ENCODE measurements around the gene RELN. TPM values are rescaled to one million over a fixed set of nuclear protein-coding genes. Genes with fewer than 3 reads are reported as not detected.

RELN gene
- total RNA-seq, 1 experiment from 2014 or later: 0.10 TPM

- Histone ChIP-seq H3K9me3 (ENCODE audit: control insufficient read depth, insufficient read depth, low read depth, low read length) (no peaks in the 10 kb centered on the region), H3K4me1 (ENCODE audit: control insufficient read depth, insufficient read depth, low read length) (no peaks in the 10 kb centered on the region), H3K36me3 (ENCODE audit: control insufficient read depth, insufficient read depth, low read length) (no peaks in the 10 kb centered on the region), H3K4me3 (ENCODE audit: low read depth in 2 of 2, low read length in 2 of 2) (no peak overlapping the region), H3K27me3 (ENCODE audit: control insufficient read depth, insufficient read depth, low read length) (no peaks in the 10 kb centered on the region; the same call in 1 of the 2 replicates), H3K27ac (ENCODE audit: low read length) (no peak overlapping the region)
- BruUV-seq (replicated peaks): no TSS peak
- DNase-seq (ENCODE audit: low read depth, low spot score) (no peak), ATAC-seq (no peak)
- ChIA-PET POLR2A (no interaction called here), CTCF (no interaction called here)
- in situ Hi-C loops (cut with HindIII; ENCODE audit: low pct_unique_long_range_greater_than_20kb, low sequenced_read_pairs) (no loop called here), intact Hi-C loops (cut with micrococcal nuclease; ENCODE audit: unreplicated experiment) (no loop called here)
- TF ChIP-seq REST (IDR thresholded peaks at IDR 0.05; ENCODE audit: insufficient read depth in 1 of 2, low read depth in 2 of 2, low read length in 1 of 2): no peak
- no peak for TF ChIP-seq POLR2AphosphoS5 (IDR thresholded peaks at IDR 0.05; ENCODE audit: low read depth, low read length)
These were observed 25.2 kb downstream of the RELN start for GRCh38 chr7:103964269-103964668.

GRCh38 chr7:103962070-103962469, 27.4 kb downstream of the RELN start:
- POLR2A ChIA-PET: no interaction called here
- intact Hi-C loops (cut with micrococcal nuclease; ENCODE audit: unreplicated experiment) (no loop called here), in situ Hi-C loops (cut with HindIII; ENCODE audit: low pct_unique_long_range_greater_than_20kb, low sequenced_read_pairs) (no loop called here)
- no peak overlapping the region for H3K27ac ChIP-seq (ENCODE audit: low read length)
- DNase-seq (ENCODE audit: low read depth, low spot score): no peak
- H3K27me3 ChIP-seq (ENCODE audit: control insufficient read depth, insufficient read depth, low read length): no peaks in the 10 kb centered on the region; the same call in 1 of the 2 replicates
- BruUV-seq (replicated peaks): no TSS peak
- ATAC-seq: no peak
- H3K9me3 ChIP-seq (ENCODE audit: control insufficient read depth, insufficient read depth, low read depth, low read length): no peaks in the 10 kb centered on the region
- TF ChIP-seq CTCF (IDR thresholded peaks at IDR 0.05): no peak
- TF ChIP-seq TCF7L2 (IDR thresholded peaks at IDR 0.05; ENCODE audit: low read depth, low read length): no peak
- no peak for TF ChIP-seq POLR2AphosphoS5 (IDR thresholded peaks at IDR 0.05; ENCODE audit: low read depth, low read length)
- no peak for TF ChIP-seq SIN3A (IDR thresholded peaks at IDR 0.05; ENCODE audit: borderline replicate concordance, insufficient read depth, low read depth, low read length)
- TF ChIP-seq REST (IDR thresholded peaks at IDR 0.05; ENCODE audit: insufficient read depth in 1 of 2, low read depth in 2 of 2, low read length in 1 of 2): no peak
- CTCF ChIA-PET: no interaction called here
- no peaks in the 10 kb centered on the region for H3K36me3 ChIP-seq (ENCODE audit: control insufficient read depth, insufficient read depth, low read length)
- H3K4me3 ChIP-seq (ENCODE audit: low read depth in 2 of 2, low read length in 2 of 2): no peak overlapping the region
- no peaks in the 10 kb centered on the region for H3K4me1 ChIP-seq (ENCODE audit: control insufficient read depth, insufficient read depth, low read length)

Data from Panc1 (cell line).